ENCODE data around the gene WDFY3.

Gene WDFY3

GRCh38 chr4:84964995-84965552 is 1.4 kb downstream of the WDFY3 start:
- in situ Hi-C loops (cut with HindIII; ENCODE audit: low pct_unique_long_range_greater_than_20kb, low sequenced_read_pairs): no loop called here
- DNase-seq (ENCODE audit: low read depth in 1 of 2, low spot score in 1 of 2): no peak
- TF ChIP-seq JUND (IDR thresholded peaks at IDR 0.05; ENCODE audit: low read depth): no peak

GRCh38 chr4:84962102-84962501 is 4.4 kb downstream of the WDFY3 start:
- no peak for TF ChIP-seq JUND (IDR thresholded peaks at IDR 0.05; ENCODE audit: low read depth)
- in situ Hi-C loops (cut with HindIII; ENCODE audit: low pct_unique_long_range_greater_than_20kb, low sequenced_read_pairs): no loop called here
- DNase-seq (ENCODE audit: low read depth in 1 of 2, low spot score in 1 of 2): no peak

DNA sequence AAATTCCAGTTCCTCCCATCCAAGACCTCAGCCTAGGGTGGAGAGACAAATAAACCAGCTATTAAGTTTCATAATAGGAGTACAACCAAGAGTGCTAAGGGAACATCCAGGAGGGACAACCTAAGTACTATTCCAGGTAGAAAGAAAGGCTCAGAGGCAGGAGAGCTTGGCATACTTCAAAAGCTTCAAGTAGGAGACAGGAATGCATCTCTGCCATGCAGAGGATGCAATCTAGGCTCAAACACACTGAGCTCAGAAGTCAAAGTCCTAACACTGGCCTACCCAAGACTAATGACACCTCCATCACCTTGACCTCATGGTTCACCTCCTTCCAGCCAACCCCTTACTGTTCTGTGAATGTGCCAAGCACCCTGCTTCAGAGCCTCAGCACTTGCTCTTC is 8.1 kb downstream of the WDFY3 start:
- no peak for TF ChIP-seq JUND (IDR thresholded peaks at IDR 0.05; ENCODE audit: low read depth)
- in situ Hi-C loops (cut with HindIII; ENCODE audit: low pct_unique_long_range_greater_than_20kb, low sequenced_read_pairs): no loop called here
- no peak for DNase-seq (ENCODE audit: low read depth in 1 of 2, low spot score in 1 of 2)

DNA sequence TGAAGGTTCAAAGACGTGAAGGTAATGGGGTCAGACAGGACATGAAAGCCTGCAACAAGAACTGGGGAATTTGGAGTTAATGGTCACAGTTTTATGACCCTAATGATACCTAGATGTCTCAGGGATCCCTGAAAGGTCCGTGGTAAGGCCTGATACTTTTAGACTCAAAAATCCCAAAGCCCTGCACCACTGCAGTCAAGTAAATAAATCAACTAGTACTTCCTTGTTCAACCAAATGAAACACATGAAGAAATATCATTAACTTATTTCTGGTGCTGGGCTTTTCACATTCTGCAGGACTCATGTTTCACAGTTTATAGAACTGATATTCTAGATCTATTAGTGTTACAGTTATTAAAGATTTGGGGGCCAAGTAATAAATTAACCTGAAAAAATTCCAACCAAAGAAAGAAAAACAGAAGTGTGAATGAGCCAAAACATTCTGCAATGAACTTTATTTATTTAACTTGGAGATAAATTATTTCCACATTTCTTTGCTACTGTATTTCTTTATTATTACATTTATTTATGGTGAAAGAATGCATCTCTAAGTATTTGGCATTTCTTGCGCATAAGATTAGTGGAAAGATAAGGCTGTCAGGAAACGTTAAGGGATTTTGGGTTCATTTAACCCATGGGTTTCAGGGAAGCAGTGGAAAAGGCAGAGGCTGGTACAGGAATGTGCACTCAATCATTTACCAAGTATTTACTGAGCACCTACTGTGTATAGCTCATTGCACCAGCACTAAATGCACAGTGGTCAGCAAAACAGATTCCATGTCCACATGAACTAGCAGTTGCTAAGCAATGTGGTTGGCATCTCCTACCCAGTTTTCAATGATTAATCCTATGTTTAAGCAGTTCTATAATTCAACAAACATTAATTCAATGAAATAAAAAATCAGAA is 8.7 kb downstream of the WDFY3 start:
- in situ Hi-C loops (cut with HindIII; ENCODE audit: low pct_unique_long_range_greater_than_20kb, low sequenced_read_pairs): no loop called here
- DNase-seq (ENCODE audit: low read depth in 1 of 2, low spot score in 1 of 2): no peak
- TF ChIP-seq JUND (IDR thresholded peaks at IDR 0.05; ENCODE audit: low read depth): no peak

- peak in 1 of 2 experiments; percentile 10 for DNase-seq (ENCODE audit: low read depth in 1 of 2, low spot score in 1 of 2)
- no peak for TF ChIP-seq JUND (IDR thresholded peaks at IDR 0.05; ENCODE audit: low read depth)
- in situ Hi-C loops (cut with HindIII; ENCODE audit: low pct_unique_long_range_greater_than_20kb, low sequenced_read_pairs): no loop called here
Measured at GRCh38 chr4:84956014-84956413, 10.5 kb downstream of the WDFY3 start.

GRCh38 chr4:84954982-84955567 is 11.4 kb downstream of the WDFY3 start:
- TF ChIP-seq JUND (IDR thresholded peaks at IDR 0.05; ENCODE audit: low read depth): no peak
- in situ Hi-C loops (cut with HindIII; ENCODE audit: low pct_unique_long_range_greater_than_20kb, low sequenced_read_pairs): no loop called here
- DNase-seq (ENCODE audit: low read depth in 1 of 2, low spot score in 1 of 2): no peak

- in situ Hi-C loops (cut with HindIII; ENCODE audit: low pct_unique_long_range_greater_than_20kb, low sequenced_read_pairs): no loop called here
- no peak for DNase-seq (ENCODE audit: low read depth in 1 of 2, low spot score in 1 of 2)
- TF ChIP-seq JUND (IDR thresholded peaks at IDR 0.05; ENCODE audit: low read depth): no peak
Measured at GRCh38 chr4:84952776-84953175, 13.7 kb downstream of the WDFY3 start.

- peak in 1 of 2 experiments; percentile 39 for DNase-seq (ENCODE audit: low read depth in 1 of 2, low spot score in 1 of 2)
- TF ChIP-seq JUND (IDR thresholded peaks at IDR 0.05; ENCODE audit: low read depth): no peak
- in situ Hi-C loops (cut with HindIII; ENCODE audit: low pct_unique_long_range_greater_than_20kb, low sequenced_read_pairs): no loop called here
Measured at GRCh38 chr4:84952004-84952403, 14.5 kb downstream of the WDFY3 start.

DNA sequence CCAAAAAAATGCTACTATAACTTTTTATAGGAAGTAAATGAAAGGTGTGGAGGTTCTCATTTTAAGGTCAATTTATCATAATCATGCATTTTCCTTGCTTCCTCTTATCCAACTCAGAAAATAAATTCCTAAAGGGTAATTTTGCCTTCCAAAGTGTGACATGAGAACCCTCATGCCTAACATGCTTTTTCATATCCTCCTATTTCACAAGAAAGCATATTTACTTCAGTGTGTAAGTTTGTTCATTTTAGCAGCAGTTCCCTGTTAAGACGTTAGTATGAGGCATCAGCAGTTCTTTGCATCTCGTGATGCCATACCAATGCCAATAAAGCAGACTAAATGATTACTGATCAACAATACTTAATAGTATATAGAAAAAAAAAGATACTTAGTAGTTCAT is 18.4 kb downstream of the WDFY3 start:
- in situ Hi-C loops (cut with HindIII; ENCODE audit: low pct_unique_long_range_greater_than_20kb, low sequenced_read_pairs): no loop called here
- no peak for DNase-seq (ENCODE audit: low read depth in 1 of 2, low spot score in 1 of 2)
- TF ChIP-seq JUND (IDR thresholded peaks at IDR 0.05; ENCODE audit: low read depth): no peak

- in situ Hi-C loops (cut with HindIII; ENCODE audit: low pct_unique_long_range_greater_than_20kb, low sequenced_read_pairs): no loop called here
- DNase-seq (ENCODE audit: low read depth in 1 of 2, low spot score in 1 of 2): no peak
- TF ChIP-seq JUND (IDR thresholded peaks at IDR 0.05; ENCODE audit: low read depth): no peak
Measured at GRCh38 chr4:84944947-84945346, 21.5 kb downstream of the WDFY3 start.

- no peak for TF ChIP-seq JUND (IDR thresholded peaks at IDR 0.05; ENCODE audit: low read depth)
- DNase-seq (ENCODE audit: low read depth in 1 of 2, low spot score in 1 of 2): no peak
- in situ Hi-C loops (cut with HindIII; ENCODE audit: low pct_unique_long_range_greater_than_20kb, low sequenced_read_pairs): no loop called here
Measured at GRCh38 chr4:84940960-84941359, 25.5 kb downstream of the WDFY3 start.

- no peak for TF ChIP-seq JUND (IDR thresholded peaks at IDR 0.05; ENCODE audit: low read depth)
- DNase-seq (ENCODE audit: low read depth in 1 of 2, low spot score in 1 of 2): no peak
- in situ Hi-C loops (cut with HindIII; ENCODE audit: low pct_unique_long_range_greater_than_20kb, low sequenced_read_pairs): no loop called here
Measured at GRCh38 chr4:84939113-84939512, 27.4 kb downstream of the WDFY3 start.

GRCh38 chr4:84938316-84938715 is 28.2 kb downstream of the WDFY3 start:
- in situ Hi-C loops (cut with HindIII; ENCODE audit: low pct_unique_long_range_greater_than_20kb, low sequenced_read_pairs): no loop called here
- no peak for DNase-seq (ENCODE audit: low read depth in 1 of 2, low spot score in 1 of 2)
- no peak for TF ChIP-seq JUND (IDR thresholded peaks at IDR 0.05; ENCODE audit: low read depth)
